Measurements from ENCODE around the gene DLGAP4. TPM values are rescaled to one million over a fixed set of nuclear protein-coding genes. Genes with fewer than 3 reads are reported as not detected.
"Not testable (repeated sequence)": the region's sequence is repeated elsewhere in the genome, so short reads cannot be mapped to it uniquely, and the experiment has no call there.

DLGAP4 gene
- total RNA-seq, 1 donor from 2014 or later: 20.6 TPM

DNA sequence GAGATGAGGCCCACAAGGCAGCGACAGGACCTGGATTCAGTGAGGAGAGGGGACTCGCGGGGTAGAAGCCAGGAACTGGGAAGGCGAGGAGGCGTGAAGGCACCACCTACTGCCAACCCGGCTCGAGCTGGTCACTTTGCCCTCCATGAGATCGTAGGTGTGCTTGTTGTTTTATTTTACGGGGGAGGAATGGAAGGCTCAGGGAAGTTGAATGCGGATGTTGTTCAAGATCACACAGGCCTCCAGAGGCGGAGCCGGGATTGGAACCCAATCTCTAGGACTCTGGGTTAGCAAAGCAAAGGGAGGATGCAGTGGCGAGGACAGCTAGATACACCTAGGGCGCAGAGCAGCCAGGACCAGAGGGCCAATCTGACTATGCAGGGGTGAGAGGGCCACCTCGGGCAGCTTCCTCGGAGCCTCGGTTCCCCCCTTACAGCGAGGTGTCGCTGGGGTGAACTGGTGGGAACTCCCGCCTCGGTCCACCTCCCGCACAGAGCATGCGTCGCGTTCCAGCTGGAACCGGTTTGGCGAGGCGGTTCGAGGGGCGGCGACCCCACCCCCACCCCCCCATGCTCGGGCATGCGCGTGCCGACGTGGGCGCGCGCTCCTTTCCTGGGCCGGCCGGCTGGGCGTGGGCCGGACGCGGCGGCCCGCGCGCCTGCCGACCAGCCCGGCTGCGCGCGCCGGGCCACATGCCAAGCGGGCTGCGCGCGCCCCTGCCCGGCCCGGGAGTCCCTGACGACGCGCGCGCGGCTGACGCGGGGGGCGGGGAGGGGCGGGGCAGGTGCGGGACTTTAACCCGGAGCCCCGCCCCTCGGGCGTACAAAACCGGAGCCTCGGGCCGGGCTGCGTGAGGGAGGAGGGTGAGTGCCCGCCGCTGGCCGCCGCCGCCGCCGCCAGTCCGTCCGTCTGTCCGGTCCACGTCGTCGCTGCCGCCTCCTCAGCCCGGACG lies 154.8 kb downstream of the DLGAP4 start:
- DNase-seq: peak; percentile 97

DNA sequence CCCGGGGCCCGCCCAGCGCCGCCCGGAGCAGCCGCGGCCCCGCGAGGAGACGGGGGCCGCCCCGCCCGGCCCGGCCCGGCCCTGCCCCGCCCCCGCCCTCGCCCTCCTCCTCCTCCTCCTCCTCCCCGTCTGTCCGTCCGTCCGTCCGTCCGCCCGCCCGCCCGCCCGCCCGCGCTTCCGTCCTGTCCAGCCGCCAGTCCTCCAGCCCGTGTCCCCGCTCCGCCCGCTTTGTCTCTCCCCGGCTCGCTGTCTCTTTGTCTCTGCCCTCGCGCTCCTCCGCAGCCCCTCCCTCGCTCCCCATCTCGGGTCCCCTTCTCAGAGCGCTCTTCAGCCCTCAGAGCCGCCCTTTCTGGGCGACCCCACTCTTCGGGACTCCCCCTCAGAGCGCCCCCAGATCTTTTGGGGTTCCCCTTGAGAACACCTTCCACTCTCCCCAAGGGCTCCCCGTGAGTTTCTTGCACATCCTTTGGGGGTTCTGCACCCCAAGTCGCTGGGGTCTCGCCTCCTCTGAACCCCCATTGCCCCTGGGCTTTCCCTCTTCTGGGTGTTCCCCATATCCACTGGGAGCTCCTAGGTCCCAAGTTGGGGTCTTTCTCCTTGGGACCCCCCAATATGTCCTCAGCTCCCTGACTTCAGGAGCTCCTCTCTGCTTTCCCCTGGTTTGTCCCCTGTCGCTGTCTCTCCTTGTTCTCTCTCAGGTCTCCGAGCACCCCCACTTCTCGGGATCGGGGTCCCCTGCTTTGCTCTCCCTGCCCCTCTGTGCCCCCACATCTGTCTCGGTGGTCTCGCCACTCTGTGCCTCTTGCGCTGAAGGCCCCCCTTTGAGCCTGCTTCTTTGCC lies 155.7 kb downstream of the DLGAP4 start:
- peak; percentile 74 for DNase-seq

DNA sequence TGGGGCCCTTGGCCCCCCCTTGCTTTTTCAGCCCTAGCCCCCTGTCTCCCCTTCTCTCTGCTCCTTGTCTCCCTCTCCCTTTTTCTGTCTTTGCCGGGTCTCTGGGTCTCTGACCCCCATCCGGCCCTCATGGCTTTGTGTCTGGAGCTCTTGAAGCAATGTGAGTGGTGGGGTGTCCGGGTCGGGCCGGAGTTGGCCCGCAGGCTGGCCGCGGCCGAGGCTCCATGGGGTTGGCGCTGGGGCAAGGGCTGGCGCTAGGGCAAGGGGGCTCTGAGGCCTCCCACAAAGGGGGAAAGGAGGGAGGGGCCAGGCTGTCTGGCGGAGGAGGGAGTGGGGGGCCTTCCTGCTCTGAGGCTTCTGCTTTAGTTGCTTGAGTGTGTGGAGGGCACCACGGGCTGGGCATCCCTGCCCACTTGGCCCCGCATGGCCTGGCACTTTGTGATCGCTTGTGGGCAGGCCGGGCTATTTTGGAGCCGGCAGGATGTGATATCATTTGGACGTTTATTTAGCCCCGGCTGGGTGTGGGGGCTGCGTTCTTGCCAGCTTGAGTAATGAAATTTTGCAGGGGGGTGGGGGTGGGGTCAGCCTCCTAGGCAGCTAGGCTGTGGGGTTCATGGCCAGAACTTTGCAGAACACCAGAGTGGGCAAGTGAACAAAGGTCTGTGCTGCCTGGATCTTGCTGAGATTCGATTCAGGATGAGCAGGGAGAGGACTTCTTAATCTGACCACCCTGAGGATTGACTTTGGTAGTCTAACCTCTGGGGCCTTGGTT lies 156.5 kb downstream of the DLGAP4 start:
- DNase-seq: peak; percentile 68

DNA sequence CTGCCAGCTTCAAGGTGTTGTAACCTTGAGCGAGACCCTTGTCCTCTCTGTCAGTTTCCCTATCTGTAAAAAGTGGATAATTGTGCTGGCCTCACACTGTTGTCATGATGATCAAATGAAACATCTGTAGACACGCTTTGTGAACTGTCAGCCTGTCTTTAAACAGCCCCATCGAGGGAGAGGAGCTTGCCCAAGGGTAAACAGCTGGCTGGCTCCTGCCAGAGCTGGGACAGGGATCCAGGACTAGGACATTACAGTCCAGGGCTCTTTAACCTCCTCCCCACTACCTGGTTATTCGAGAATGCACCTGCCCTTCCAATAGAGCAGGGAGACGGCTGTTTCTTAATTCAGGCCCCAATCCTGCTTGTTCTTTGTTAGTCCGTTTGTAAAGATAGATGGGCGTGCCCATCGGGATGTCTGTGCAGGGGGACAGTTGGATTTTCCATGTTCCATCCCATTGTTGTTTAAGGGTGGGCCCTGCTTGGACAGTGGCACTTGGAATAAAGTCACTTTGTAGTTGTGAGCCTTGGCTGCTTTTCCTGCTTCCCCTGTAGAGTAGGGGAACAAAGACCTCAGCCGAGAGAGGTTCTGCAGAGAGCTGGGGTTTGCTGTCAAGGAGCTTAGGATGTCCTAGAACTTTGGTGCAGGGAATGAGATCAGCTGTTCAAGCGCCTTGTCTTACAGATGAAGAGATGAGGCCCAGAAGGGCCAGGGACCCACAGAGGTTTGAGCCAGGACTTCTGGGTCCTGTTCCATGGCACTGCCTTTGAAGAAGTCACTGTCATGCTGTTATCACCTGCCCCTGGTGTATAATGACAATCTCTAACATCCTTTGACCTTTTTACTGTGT lies 157.3 kb downstream of the DLGAP4 start:
- no peak for DNase-seq

DNA sequence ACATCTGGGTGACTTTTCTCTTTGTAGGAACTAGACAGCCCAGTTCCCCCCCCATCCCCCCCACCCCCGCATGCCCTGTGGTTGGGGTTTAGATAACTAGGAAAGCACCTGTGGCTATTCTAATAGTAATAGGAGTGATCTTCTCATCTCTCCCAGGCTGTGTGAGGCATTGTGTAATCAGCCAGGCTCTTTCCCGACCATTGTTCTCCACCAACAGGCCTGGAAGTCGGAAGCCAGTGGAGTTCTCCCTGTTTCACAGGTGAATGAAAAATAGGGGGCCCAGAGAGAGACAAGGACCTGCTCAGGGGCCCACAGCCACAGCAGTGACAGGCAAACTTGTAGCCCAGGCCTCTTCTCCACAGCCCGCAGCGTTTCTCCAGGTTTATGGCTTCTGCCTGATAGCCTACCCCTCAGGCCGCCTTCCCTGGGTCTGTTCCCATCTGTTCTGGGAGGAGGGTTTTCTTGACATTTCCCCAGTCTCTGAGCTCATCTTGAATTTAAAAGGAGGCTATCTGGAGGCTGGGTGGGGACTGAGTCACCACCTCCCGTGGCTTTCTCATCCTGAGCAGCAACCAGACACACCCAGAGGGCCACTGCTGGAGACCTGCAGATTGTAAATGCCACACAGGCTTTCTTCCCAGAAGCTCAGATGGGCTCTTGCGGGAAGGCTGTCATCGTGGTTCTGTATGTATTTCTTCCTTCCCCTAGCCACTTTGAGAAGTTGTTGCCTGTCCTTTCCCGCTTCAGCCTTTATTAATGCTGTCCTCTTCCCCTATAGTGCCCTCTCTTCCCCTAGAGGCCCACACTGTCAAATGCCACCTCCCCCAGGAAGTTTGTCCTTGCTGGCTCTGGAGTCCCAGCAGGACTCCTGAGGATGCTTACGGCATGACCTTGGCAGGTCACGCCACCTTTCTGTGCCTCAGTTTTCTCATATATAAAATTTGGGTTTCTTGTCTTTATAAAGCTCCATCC lies 159.3 kb downstream of the DLGAP4 start:
- DNase-seq: no peak

DNA sequence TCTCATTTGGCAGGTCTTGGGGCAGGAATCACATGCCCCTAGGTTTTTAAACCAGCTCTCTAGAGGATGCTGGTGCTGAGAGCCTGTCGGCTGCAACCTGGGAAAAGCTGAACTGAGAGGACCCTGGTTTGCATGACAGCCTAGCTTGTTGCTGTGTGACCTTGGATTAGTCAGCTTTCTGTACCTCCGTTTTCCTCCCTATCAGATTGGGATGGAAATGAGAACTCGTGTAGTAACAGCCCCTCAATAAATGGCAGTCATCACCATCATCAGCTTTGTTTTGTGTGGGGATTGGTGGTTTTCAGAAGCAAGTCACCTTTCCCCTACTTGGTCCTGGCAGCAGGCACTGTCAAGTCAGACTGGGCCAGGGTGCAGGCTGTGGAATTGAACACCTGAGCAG lies 159.9 kb downstream of the DLGAP4 start:
- no peak for DNase-seq

DNA sequence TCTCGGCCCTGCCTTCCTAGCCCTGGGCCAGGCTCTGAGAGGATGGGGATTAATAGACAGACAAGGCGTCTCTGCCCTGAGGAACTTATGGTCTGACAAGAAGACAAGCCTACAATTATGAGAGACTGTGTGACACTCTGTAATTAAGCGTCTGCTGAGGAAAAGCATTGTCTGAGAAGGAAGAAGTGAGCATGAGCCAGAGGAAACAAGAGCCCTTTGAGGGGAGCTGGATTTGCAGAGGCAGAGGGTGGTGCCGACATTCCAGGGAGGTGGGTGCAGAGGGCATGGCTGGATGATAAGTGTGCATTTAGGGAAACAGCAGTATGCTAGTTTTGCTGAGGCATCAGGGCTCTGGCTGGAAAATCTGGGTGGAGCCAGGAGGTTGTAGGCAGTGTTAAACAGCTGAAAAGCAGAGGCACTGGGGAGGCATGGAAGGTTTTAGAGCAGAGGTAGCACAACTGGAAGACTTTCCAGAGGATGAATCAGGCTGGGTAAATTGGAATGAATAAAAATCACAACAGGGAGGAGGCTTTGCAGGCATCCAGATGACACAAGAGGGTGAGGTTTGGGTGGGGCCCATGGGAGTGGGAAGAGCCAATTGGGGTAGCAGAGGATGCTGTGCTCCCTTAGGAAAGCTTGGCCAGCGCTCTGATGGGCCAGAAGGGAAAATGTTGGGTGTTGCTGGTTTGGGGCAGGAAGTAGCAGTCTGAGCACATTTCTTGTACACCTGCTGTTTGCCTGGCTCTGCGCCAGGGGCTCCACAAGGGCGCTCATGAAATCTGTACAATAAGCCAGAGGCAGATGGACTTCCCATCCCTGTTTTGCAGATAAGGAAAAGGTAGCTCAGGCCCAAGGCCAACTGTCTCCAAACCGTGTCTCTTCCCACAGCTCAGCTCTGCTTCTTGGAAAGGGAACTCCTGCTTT lies 161.2 kb downstream of the DLGAP4 start:
- peak; percentile 60 for DNase-seq

DNA sequence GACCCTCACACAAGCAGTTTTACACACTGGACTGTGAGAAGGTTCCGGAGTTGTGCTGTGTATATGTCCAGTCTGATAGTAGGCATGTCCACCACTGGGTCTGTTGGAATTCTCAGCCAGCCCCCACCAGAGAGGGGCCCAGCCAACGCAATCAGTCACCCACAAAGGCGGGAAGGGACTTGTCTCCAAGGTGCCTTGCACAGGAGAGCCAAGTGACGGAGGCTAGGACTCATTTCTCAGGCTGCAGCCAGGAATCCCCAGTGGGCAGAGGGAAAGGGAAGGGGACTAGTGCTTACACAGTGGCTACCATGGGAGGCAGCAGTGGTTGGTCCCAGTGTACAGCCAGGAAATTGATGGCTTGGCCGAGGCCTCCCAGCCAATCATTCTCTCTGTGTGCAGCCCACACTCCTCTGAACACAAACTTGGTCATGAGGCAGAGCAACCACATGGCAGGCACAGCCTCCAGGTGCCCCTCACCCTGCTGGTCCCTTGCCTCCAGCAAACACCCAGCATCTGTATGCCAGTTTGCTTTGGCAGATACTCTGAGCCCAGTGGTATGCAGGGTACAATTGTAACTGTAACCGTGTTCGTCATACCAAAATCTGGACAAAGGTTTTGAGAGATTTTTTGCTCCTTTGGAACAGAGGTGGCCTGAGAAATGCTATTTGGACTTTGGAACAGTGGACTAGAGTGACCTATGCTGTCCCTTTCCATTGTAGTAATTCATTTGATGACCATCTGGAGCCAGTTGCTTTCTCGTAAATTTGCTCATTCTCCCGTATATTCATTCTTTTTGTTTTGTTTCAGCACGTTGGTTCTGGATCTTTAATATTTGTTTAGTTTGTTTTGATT lies 162.2 kb downstream of the DLGAP4 start:
- no peak for DNase-seq

DNA sequence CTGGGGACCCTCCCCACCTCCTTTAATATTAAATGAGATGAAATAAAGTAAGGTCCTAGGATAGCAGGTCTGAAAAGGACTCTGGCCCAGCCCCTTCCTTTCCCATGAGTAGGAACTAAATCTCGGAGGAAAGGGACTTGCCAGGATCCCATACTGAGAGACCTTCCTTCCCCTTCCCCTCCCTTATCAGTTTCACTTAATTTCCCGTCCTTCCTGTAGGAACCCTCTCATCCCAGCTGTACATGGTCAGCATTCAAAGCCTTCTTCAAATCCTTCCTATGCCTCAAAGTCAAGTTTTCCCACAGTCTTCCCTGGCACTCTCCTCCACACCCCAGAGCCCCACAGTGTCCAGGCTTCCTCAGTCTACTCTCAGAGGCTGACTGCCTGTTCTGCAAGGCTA lies 163.8 kb downstream of the DLGAP4 start:
- DNase-seq: no peak

DNA sequence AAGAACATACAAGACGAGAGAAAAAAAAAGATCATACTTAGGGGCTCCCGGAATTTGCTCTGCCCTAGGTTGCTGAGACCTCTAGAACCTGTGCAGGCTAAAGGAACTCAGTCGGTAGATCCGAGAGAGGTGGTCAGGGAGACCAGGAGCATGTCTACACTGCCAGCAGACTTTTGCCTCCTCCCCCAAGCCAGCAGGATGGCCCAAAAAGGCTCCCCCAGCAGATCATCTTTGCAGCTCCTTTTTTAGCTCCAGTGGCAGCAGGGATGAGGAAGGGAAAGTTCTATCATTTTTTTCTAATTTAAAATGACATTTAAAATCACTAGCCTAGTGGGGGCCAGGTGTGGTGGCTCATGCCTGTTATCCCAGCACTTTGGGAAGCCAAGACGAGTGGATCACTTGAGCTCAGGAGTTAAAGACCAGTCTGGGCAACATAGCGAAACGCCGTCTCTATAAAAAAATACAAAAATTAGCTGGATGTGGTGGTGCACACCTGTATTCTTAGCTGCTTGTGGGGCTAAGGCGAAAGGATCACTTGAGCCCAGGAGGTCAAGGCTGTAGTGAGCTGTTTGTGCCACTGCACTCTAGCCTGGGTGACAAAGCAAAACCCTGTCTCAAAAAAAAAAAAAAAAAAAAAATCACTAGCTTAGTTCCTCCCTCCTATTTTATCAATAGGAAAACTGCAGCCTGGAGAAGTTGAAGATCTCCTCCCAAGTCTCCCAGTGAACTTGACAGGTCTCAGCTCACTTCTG lies 165.9 kb downstream of the DLGAP4 start:
- DNase-seq: no peak

DNA sequence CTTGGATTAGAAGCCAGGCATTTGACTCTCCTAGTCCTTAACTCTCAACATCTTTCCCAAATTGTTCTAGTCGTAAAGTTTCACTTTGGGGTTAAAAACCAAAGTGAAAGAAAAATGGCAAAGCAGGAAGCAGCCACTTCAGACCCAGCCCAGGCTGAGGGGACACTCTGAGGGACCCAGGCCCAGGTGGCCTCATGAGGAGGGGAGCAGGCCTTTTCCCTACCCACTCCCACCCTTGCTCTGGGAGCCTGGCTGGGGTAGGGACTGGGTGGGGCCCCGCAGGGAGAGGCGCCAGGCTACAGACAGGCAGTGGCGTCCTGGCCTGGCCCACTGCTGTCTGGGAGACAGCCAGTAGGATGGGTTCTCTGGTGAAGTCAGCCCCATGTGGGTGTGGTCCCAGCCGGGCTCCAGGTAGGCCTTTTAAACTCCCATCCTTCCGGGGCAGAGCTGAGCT lies 166.5 kb downstream of the DLGAP4 start:
- DNase-seq: peak; percentile 50

DNA sequence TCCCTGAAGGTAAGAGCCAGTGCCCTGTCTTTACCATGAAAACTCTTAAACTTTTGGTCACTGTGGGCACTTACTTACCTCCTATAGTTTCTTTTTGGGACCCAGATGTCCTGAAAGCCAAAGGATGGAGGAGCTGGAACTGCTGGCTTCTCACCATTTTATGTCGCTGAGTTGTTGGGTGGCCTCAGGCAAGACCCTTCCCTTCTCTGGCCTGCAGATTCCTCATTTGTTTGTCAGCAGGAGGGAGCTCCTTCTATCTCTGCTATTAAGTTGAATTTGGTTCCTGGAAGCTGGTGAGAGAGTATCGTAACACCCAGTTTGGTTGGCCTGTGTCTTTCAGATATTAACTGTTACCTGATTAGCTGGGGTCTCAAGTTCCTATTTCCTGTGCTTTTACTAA lies 167.0 kb downstream of the DLGAP4 start:
- DNase-seq: no peak

DNA sequence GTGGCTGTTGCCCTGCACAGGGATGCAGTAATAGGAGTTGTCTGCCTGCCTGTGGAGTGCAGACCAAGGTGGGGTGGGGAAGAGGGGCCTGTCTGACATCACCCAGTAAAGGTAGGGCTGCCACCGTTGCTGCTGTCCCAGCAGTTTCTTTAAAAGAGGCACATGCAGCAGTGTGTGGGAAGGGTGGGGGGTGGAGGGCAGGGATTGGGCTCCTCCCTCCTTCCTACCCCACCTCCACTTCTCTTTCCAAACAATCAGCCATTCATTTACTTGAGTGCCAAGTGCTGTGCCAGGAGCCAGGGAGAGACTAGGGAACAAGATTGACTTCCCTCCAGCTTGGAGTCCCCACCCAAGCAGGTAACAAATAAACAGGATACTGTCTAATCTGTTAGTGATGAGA lies 168.4 kb downstream of the DLGAP4 start:
- DNase-seq: no peak

DNA sequence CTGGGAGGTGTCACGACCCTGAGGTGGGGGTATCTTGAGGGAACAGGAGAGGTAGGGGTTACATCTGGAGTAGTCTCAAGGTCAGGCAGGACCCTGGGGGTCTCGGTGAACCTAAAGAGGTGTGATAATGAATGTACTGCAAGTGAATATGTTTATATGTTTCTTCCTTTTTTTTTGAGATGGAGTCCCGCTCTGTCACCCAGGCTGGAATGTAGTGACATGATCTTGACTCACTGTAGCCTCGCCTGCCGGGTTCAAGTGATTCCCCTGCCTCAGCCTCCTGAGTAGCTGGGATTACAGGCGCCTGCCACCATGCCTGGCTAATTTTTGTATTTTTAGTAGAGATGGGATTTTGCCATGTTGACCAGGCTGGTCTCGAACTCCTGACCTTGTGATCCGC lies 168.9 kb downstream of the DLGAP4 start:
- DNase-seq: not testable (repeated sequence)

DNA sequence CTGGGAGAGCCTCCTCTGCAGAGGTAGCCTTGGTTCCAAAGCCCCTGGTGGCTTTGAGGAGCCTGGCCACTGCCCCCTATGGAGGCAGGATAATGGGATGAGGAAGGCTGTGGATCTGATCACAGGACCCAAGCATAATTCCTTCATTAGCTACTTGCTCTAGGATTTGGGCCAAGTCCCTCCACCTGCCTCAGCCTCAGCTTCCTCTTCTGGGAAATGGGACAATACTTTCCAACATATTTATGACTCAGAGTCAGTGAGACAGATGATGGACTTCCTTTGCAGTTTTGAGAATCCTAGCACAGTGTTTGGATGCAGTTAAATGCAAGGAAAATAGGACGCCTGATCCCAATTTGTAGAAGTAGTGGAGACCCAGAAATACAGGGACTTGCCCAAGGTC lies 171.3 kb downstream of the DLGAP4 start:
- no peak for DNase-seq

DNA sequence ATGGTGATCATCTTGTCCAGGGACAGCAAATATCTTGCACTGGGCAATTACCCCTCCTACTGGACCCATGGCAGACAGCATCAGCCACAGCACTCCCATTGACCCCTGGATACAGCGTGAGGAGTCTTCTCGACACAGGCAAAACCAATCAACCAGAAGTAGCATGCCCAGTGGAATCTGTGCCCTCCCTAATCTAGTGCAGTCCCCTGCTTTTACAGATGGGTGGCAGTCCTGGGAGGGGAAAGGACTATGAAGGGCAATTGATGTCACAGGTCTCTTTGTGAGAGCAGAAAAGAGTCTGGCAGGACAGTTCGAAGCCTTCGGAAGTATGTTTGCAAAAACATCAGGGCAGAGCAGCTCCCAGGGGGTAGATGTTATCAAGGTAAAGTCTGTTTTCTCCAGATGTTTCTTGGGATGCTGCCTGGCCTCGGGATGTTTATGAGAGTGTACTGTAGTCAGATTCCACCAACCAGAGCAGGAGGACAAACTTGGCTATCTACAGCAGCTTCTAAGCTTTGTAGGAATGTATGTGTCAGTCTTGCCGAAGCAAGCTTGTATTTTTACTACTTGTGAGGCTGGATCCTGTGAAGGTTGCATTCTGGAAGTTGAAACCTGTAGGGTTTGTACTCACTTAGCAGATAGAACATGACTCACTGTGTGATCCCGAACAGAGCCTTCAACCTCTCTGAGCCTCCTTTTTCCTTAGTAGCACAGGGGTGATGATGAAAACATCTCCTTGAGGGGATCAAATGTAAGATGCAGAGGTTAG lies 172.2 kb downstream of the DLGAP4 start:
- DNase-seq: no peak
